ENCODE results near the gene BCL11A. TPM values are rescaled to one million over a fixed set of nuclear protein-coding genes. Genes with fewer than 3 reads are reported as not detected.

The BCL11A gene
- total and polyA plus RNA-seq, 4 donors = 0.08 to 8.5 (median 0.47) TPM

DNA sequence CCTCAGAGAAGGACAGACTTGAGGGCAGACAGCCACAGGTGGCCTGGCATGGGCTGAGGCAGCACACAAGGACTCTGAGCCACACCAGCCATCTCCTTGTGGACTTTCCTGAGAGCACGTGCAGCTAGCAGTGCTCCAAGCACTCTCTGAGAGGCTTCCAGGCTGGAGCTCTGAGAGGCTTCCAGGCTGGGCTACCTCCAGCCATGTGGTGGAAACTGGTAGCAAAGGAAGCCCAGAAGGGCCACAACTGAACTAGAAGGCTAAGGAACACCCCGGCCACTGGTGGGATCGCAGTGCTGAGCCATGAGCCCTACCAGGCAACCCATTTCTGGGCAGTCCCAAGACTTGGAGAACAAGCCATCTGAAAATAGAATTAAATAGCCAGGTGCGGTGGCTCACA is 39.5 kb downstream of the BCL11A start:
- Histone ChIP-seq H3K9ac (ENCODE audit: low read depth in 1 of 2, low read length in 2 of 2) (no peak overlapping the region), H3K4me1 (ENCODE audit: control insufficient read depth in 4 of 4, insufficient read depth in 4 of 4, low read length in 3 of 4) (no peaks in the 10 kb centered on the region), H3K27ac (ENCODE audit: low read depth in 1 of 2, low read length in 2 of 2) (no peak overlapping the region), H3K27me3 (ENCODE audit: control insufficient read depth in 4 of 4, insufficient read depth in 4 of 4, low read length in 3 of 4) (no peaks in the 10 kb centered on the region), H3K9me3 (ENCODE audit: control insufficient read depth in 4 of 4, low read length in 3 of 4) (no peaks in the 10 kb centered on the region), H3K4me3 (ENCODE audit: low read depth in 1 of 3, low read length in 3 of 3) (no peak overlapping the region), H3K36me3 (ENCODE audit: control insufficient read depth in 4 of 4, insufficient read depth in 3 of 4, low read depth in 1 of 4, low read length in 3 of 4) (no peaks in the 10 kb centered on the region)
- WGBS = 98% methylated on average over 4 of the region's 4 CpGs
- TF ChIP-seq GABPA (IDR thresholded peaks at IDR 0.05 in 1 of 2, conservative IDR thresholded peaks at IDR 0.05 in 1 of 2) (no peak), RXRA (IDR thresholded peaks at IDR 0.05) (no peak), RAD21 (IDR thresholded peaks at IDR 0.05) (no peak), JUND (IDR thresholded peaks at IDR 0.05) (no peak), HNF4G (IDR thresholded peaks at IDR 0.05) (no peak), HNF4A (conservative IDR thresholded peaks at IDR 0.05) (no peak)
- TF ChIP-seq, protein P1, sequence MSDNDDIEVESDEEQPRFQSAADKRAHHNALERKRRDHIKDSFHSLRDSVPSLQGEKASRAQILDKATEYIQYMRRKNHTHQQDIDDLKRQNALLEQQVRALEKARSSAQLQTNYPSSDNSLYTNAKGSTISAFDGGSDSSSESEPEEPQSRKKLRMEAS (IDR thresholded peaks at IDR 0.05) = no peak
- TF ChIP-seq, protein P2, sequence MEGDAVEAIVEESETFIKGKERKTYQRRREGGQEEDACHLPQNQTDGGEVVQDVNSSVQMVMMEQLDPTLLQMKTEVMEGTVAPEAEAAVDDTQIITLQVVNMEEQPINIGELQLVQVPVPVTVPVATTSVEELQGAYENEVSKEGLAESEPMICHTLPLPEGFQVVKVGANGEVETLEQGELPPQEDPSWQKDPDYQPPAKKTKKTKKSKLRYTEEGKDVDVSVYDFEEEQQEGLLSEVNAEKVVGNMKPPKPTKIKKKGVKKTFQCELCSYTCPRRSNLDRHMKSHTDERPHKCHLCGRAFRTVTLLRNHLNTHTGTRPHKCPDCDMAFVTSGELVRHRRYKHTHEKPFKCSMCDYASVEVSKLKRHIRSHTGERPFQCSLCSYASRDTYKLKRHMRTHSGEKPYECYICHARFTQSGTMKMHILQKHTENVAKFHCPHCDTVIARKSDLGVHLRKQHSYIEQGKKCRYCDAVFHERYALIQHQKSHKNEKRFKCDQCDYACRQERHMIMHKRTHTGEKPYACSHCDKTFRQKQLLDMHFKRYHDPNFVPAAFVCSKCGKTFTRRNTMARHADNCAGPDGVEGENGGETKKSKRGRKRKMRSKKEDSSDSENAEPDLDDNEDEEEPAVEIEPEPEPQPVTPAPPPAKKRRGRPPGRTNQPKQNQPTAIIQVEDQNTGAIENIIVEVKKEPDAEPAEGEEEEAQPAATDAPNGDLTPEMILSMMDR (IDR thresholded peaks at IDR 0.05; ENCODE audit: low read depth, low read length, missing input control) = no peak
- no peak for DNase-seq (ENCODE audit: low spot score)

DNA sequence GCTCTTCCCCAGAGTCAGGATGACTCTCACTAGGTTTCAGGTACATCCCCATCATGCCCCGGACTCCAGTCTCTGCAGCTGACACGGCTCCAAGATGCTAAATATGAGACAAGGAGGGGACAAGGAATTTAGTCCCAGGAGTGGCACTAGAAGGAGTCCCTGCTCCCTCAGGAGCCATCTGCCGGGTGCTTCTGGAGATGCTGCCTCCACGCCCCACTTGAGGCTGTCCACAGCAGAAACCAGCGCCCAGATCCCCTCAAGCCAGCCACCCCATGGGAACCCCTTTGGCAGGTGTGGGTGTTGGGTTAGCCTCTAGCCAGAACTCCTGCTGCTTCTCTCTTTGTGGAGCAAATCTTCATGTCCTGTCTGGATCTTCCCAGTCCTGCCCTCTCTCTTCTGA is 40.3 kb downstream of the BCL11A start:
- no peaks in the 10 kb centered on the region for H3K36me3 ChIP-seq (ENCODE audit: control insufficient read depth in 4 of 4, insufficient read depth in 3 of 4, low read depth in 1 of 4, low read length in 3 of 4)
- no peak overlapping the region for H3K9ac ChIP-seq (ENCODE audit: low read depth in 1 of 2, low read length in 2 of 2)
- TF ChIP-seq, protein P3, sequence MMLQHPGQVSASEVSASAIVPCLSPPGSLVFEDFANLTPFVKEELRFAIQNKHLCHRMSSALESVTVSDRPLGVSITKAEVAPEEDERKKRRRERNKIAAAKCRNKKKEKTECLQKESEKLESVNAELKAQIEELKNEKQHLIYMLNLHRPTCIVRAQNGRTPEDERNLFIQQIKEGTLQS (IDR thresholded peaks at IDR 0.05) = no peak
- H3K4me1 ChIP-seq (ENCODE audit: control insufficient read depth in 4 of 4, insufficient read depth in 4 of 4, low read length in 3 of 4) = no peaks in the 10 kb centered on the region
- 89% methylated on average over 5 of the region's 5 CpGs for WGBS
- H3K27me3 ChIP-seq (ENCODE audit: control insufficient read depth in 4 of 4, insufficient read depth in 4 of 4, low read length in 3 of 4) = no peaks in the 10 kb centered on the region
- DNase-seq (ENCODE audit: low spot score) = no peak
- H3K27ac ChIP-seq (ENCODE audit: low read depth in 1 of 2, low read length in 2 of 2) = no peak overlapping the region
- no peaks in the 10 kb centered on the region for H3K9me3 ChIP-seq (ENCODE audit: control insufficient read depth in 4 of 4, low read length in 3 of 4)
- no peak overlapping the region for H3K4me3 ChIP-seq (ENCODE audit: low read depth in 1 of 3, low read length in 3 of 3)

DNA sequence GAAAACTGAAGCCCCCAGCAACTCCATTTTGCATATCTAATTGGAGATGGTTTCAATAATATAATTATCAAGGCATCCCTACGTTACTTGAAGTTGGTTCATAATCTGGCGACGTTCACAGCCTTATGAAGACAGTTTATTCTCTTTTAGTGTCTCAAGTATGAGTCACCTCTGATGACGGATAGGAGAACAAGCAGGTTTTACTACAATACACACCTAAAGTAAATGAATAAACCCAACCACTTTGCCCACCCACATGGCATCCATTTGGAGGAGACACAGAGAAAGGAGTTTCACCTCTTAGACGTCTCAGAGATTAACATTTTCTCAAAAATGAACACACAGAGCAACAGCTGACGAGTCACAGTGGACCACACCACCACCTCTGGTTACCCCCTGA is 40.8 kb downstream of the BCL11A start:
- Histone ChIP-seq H3K9me3 (ENCODE audit: control insufficient read depth in 4 of 4, low read length in 3 of 4) (no peaks in the 10 kb centered on the region), H3K27me3 (ENCODE audit: control insufficient read depth in 4 of 4, insufficient read depth in 4 of 4, low read length in 3 of 4) (no peaks in the 10 kb centered on the region), H3K9ac (ENCODE audit: low read depth in 1 of 2, low read length in 2 of 2) (no peak overlapping the region), H3K36me3 (ENCODE audit: control insufficient read depth in 4 of 4, insufficient read depth in 3 of 4, low read depth in 1 of 4, low read length in 3 of 4) (no peaks in the 10 kb centered on the region), H3K4me3 (ENCODE audit: low read depth in 1 of 3, low read length in 3 of 3) (no peak overlapping the region), H3K4me1 (ENCODE audit: control insufficient read depth in 4 of 4, insufficient read depth in 4 of 4, low read length in 3 of 4) (no peaks in the 10 kb centered on the region), H3K27ac (ENCODE audit: low read depth in 1 of 2, low read length in 2 of 2) (no peak overlapping the region)
- DNase-seq (ENCODE audit: low spot score) = no peak
- TF ChIP-seq HNF4G (IDR thresholded peaks at IDR 0.05) (no peak), YY1 (IDR thresholded peaks at IDR 0.05) (no peak), NR2F2 (IDR thresholded peaks at IDR 0.05) (no peak), EGR1 (IDR thresholded peaks at IDR 0.05; ENCODE audit: low read depth in 2 of 2) (no peak), RAD21 (IDR thresholded peaks at IDR 0.05) (no peak)
- TF ChIP-seq, protein P1 (IDR thresholded peaks at IDR 0.05) = no peak
- 83% methylated on average over 6 of the region's 6 CpGs for WGBS

Data from liver (tissue), 9 donors.